VCaP (cell line): ENCODE measurements around the gene TTC21A.

Experiments used
- H3K27ac ChIP-seq: fragments of 450-650 bp; 2 replicates; pipeline ENCODE4 v1.5.1; 2017
- CTCF ChIP-seq: fragments of 450-650 bp; conservative IDR thresholded peaks from 2 replicates; pipeline ENCODE4 v1.5.1; 2017; ENCODE audit warnings: mild to moderate bottlenecking, moderate library complexity

The TTC21A gene

DNA sequence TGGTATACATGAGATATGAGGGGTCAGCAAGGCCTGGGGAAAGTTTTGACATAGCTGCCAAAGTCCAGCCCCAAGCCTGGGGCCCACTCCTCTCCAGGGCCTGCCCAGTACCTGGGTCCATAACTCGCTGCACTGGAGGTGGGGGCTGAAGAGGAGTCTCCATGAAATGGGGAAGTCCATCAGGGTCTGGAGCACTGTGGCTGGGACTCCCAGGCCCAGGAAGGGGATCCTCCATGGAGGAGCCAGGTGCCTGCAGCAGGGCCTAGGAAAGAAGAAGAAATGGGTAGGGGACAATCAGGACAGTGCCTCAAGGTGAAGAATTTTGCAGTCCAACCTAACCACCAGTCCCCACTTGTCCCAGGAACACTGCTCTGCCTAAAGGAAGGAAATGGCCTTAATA is 8.2 kb upstream of the TTC21A start:
- no peak for TF ChIP-seq CTCF
- no peak overlapping the region for H3K27ac ChIP-seq

DNA sequence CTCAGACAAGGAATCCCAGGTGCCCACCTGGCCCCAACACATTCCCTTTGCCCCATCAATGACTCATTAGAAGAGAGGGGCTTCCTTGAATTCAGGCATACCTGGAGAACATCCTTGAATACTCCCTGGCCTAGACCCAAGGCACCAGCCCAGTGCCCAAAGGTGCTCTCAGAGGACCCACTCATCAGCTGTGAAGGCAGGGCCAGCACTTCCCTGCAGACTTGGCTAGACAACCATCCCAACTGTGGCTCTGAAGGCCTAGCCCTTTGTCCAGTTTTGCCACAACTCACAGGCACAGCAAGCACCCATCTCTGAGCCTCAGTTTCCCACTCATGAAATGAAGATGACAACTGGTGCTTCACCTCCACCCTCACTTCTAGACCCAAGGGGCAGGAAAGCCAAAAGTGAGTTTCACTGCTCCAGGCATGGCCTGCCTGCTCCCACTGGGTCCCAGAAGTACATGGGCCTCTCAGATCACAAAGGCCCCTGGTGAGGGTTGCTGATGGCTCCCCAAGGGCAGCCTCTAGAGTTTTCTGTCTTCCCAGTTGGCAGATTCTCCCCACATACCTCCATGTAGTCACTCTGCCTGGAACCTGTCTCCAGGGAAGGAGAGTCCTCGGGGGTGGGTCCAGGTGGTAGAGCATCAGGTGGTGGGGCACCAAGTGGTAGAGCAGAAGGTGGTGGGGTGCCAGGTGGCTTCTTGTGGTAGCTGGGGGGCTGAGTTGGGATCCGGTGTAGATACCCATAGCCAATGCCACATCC is 7.6 kb upstream of the TTC21A start:
- H3K27ac ChIP-seq, result no peak overlapping the region
- TF ChIP-seq CTCF, result no peak

DNA sequence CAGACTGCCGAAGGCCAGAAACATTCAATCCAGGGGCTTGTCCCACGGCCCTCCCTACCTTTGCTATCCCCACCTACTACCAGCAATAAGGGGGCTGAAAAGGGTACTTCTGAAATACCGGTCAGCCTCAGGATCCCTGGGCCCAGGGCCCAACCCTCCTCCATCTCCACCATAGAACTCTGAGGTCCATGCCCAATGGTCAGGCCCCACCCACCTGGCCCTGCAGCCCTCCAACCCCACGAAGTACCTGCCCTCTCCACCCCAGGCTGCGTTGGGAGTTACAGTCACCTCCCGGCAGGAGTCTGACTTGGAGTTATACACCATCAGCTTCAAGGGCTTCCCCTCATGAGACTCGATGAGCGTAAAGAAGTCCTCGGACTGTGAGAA is 7.0 kb upstream of the TTC21A start:
- TF ChIP-seq CTCF, result no peak

DNA sequence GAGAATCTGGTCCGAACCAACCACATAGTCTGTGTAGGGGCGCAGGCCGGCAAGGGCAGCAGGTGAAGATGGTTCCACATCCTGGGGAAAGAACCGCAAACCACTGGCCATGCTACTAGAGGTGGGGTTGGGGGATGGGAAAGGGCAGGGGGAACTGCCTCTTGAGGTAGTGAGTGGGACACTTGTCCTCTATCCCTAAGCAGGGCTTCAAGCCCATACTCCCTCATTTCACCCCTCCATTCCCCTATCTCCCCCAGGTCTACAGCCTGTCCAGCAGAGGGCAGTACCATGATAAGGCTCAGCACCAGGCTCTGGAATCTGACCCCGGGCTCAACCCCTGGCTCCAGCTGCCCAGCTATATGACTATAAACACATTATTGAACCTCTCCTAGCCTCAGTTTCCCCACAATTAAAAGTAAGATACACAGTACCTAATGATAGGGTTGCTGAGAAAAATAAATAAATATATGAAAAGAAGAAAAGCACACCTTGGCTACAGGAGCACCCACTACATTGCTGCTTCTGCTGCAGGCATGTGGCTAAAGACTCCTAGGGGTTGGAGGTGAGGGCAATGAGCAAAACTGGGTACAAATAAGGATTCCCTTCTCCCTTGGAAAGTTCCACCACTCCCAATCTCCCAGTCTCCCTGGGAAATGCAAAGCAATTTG is 6.3 kb upstream of the TTC21A start:
- no peak overlapping the region for H3K27ac ChIP-seq
- peak; percentile 83 for TF ChIP-seq CTCF

More for the DNA sequence above, 7.0 kb upstream of the TTC21A start:
- H3K27ac ChIP-seq, result no peak overlapping the region

DNA sequence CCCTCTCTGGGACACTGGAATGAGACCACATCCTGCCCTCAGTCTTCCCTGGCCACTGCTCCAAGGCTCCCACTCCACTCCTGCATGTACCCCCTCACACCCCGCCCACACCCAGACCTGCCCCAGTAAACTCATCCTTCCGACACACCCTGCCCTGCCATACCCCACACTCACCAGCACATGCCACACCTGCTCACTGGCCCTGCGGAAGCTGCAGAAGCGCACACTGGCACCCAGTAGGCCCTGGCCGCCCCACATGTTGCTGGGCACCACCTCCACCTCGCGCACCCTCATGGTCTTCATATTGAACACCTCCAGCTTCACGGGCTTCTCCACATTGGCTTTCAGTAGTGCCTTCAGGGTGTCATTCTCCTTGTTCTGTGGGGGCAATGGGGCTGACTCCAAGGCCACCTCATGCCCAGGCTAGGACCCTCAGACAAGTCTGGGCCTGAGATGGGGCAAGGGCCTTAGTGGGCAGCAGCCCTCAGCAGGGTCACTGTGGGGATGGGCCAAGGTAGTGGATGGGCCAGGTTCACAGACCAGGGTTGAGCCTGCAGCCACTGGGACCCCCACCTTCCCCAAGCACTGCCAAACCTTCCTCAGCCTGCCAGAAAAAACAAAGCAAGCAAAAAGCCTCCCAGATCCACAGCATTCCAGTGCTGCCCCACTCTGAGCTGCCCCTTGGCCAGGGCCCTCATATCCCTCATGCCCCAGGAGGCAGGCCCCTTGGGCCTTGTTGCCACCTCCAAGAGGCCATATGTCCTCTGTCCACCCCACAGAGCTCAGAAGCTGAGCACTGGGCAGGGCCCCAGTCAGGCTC is 4.8 kb upstream of the TTC21A start:
- TF ChIP-seq CTCF, result no peak
- no peak overlapping the region for H3K27ac ChIP-seq

DNA sequence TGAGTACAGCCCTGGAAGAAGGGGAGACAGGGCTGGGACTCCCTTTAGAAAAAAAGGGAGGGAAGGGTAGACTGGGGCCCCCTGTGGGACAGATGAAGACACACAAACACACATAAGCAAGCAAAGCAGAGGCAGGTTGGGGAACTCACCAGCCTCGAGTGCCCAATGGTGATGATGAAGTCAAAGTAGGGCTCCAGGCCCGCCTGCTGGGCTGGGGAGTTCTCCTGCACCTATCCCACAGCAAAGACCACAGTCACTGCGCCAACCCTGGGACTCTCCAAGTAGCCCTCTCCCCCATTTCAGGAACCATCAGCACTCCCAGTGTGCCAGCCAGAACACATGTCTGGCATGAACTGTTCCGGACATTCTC is 4.2 kb upstream of the TTC21A start:
- no peak overlapping the region for H3K27ac ChIP-seq

More for the DNA sequence above, 4.2 kb upstream of the TTC21A start:
- no peak for TF ChIP-seq CTCF
